ENCODE data around the gene MAP3K10.

- TF ChIP-seq CTCF (IDR thresholded peaks at IDR 0.05) (no peak), POLR2A (IDR thresholded peaks at IDR 0.05) (no peak)
Measured at GRCh38 chr19:40253611-40254092, 62.4 kb downstream of the MAP3K10 start.
